H1 (cell line): ENCODE results near the gene PBX3. TPM values are rescaled to one million over a fixed set of nuclear protein-coding genes. Genes with fewer than 3 reads are reported as not detected.

Experiments
- CTCF ChIA-PET: fragments of 300-600 bp; sonication (Branson Sonifier 250); formaldehyde crosslinking; loops from one replicate; lab custom pipeline; 2021; ENCODE audit not compliant: partially characterized antibody; lab: Charles Lee
- POLR2A ChIA-PET: fragments of 300-600 bp; sonication (Branson Sonifier 250); formaldehyde crosslinking; loops from one replicate; lab custom pipeline; 2021; ENCODE audit warnings: inconsistent platforms; ENCODE audit not compliant: partially characterized antibody; lab: Charles Lee
- DNase-seq, 2 experiments: peaks; one replicate each; pipeline versions ENCODE4 v3.0.0 to v3.0.0-alpha.2; 2010 to 2022; ENCODE audit warnings: low spot score in 2 of 2, low read depth in 1 of 2, mixed read lengths in 1 of 2
- FAIRE-seq: peaks from 2 replicates; lab custom pipeline; 2011; peaks lifted over from hg19 to GRCh38; lab: Jason Lieb, UNC
- H2AFZ ChIP-seq: 2 replicates; pipeline ENCODE4 v1.8.1; 2012; ENCODE audit warnings: low read length, inconsistent platforms
- H2AK5ac ChIP-seq: 2 replicates; pipeline ENCODE4 v1.6.1; 2013; ENCODE audit warnings: low read depth, low read length
- H2BK120ac ChIP-seq: replicated peaks from 2 replicates; pipeline ENCODE3; 2013; ENCODE audit warnings: low read depth, low read length, inconsistent platforms
- H2BK12ac ChIP-seq: 2 replicates; pipeline ENCODE4 v1.6.1; 2013; ENCODE audit warnings: low read depth, low read length
- H2BK15ac ChIP-seq: 2 replicates; pipeline ENCODE4 v1.6.1; 2013; ENCODE audit warnings: low read length
- H2BK20ac ChIP-seq: 2 replicates; pipeline ENCODE4 v1.6.1; 2013; ENCODE audit warnings: low read length
- H2BK5ac ChIP-seq: 2 replicates; pipeline ENCODE4 v1.6.1; 2013; ENCODE audit warnings: low read depth, low read length
- H3K14ac ChIP-seq: 2 replicates; pipeline ENCODE4 v1.6.1; 2013; ENCODE audit warnings: inconsistent platforms; ENCODE audit not compliant: insufficient read length
- H3K18ac ChIP-seq: 2 replicates; pipeline ENCODE4 v1.6.1; 2013; ENCODE audit warnings: low read length; ENCODE audit errors: extremely low read depth
- H3K23ac ChIP-seq: 2 replicates; pipeline ENCODE4 v1.6.1; 2013; ENCODE audit warnings: inconsistent platforms; ENCODE audit not compliant: insufficient read length
- H3K23me2 ChIP-seq: 2 replicates; pipeline ENCODE4 v1.6.1; 2013; ENCODE audit warnings: low read depth, low read length
- H3K27ac ChIP-seq: 2 replicates; pipeline ENCODE4 v1.6.1; 2011; ENCODE audit warnings: low read depth, low read length, inconsistent platforms
- H3K27me3 ChIP-seq, 4 experiments: replicated peaks in 1 of 4; 1 replicate in 1 of 4; 2 replicates in 3 of 4; pipeline versions ENCODE4 v1.6.1 to v1.8.1; 2011 to 2013; ENCODE audit warnings: low read length in 3 of 4, mild to moderate bottlenecking in 3 of 4, inconsistent platforms in 2 of 4, mixed read lengths in 2 of 4, moderate library complexity in 1 of 4; ENCODE audit not compliant: control insufficient read depth in 3 of 4, insufficient read depth in 3 of 4; ENCODE audit errors: extremely low read depth in 1 of 4
- H3K36me3 ChIP-seq, 4 experiments: 2 replicates each; pipeline versions ENCODE4 v1.6.1 to v1.8.1; 2011 to 2013; ENCODE audit warnings: mild to moderate bottlenecking in 4 of 4, low read length in 3 of 4, moderate library complexity in 2 of 4, control low read depth in 1 of 4, inconsistent platforms in 1 of 4; ENCODE audit not compliant: insufficient read depth in 4 of 4, control insufficient read depth in 2 of 4
- H3K4ac ChIP-seq: replicated peaks from 2 replicates; pipeline ENCODE3; 2013; ENCODE audit warnings: low read length, low read depth, mixed read lengths, inconsistent platforms; ENCODE audit not compliant: insufficient read length
- H3K4me1 ChIP-seq, 4 experiments: replicated peaks in 1 of 4; 1 replicate in 1 of 4; 2 replicates in 3 of 4; pipeline versions ENCODE4 v1.6.1 to v1.8.1; 2011 to 2013; ENCODE audit warnings: low read length in 3 of 4, inconsistent platforms in 2 of 4, mixed read lengths in 1 of 4; ENCODE audit not compliant: insufficient read depth in 4 of 4, control insufficient read depth in 3 of 4
- H3K4me2 ChIP-seq, 2 experiments: 2 replicates each; pipeline versions ENCODE4 v1.6.1 to v1.8.1; 2011 to 2013; ENCODE audit warnings: low read depth in 2 of 2, low read length in 2 of 2, control low read depth in 1 of 2, inconsistent platforms in 1 of 2, mild to moderate bottlenecking in 1 of 2; ENCODE audit not compliant: insufficient read depth in 1 of 2
- H3K4me3 ChIP-seq, 4 experiments: fragments of 200-600, 300-600 bp in 1 of 4; sonication (generic), shearing (Covaris generic), sonication (Bioruptor Twin) in 1 of 4; 2 replicates each; pipeline versions ENCODE4 v1.5.1 to v1.8.1; 2011 to 2016; ENCODE audit warnings: low read length in 4 of 4, low read depth in 3 of 4, control low read depth in 2 of 4, inconsistent platforms in 2 of 4, mild to moderate bottlenecking in 2 of 4, mixed read lengths in 1 of 4, moderate library complexity in 1 of 4; ENCODE audit not compliant: insufficient read depth in 2 of 4; ENCODE audit errors: extremely low read depth in 1 of 4
- H3K56ac ChIP-seq: replicated peaks from 2 replicates; pipeline ENCODE3; 2013; ENCODE audit warnings: low read depth, mild to moderate bottlenecking, mixed read lengths, low read length, inconsistent platforms; ENCODE audit not compliant: insufficient read length
- H3K79me1 ChIP-seq: 2 replicates; pipeline ENCODE4 v1.6.1; 2013; ENCODE audit warnings: low read depth, low read length, control low read depth
- H3K79me2 ChIP-seq, 2 experiments: 2 replicates each; pipeline versions ENCODE4 v1.6.1 to v1.8.1; 2012 to 2013; ENCODE audit warnings: low read length in 2 of 2, mild to moderate bottlenecking in 2 of 2, inconsistent platforms in 1 of 2; ENCODE audit not compliant: insufficient read depth in 2 of 2, control insufficient read depth in 1 of 2
- H3K9ac ChIP-seq, 4 experiments: replicated peaks in 1 of 4; 1 replicate in 1 of 4; 2 replicates in 3 of 4; pipeline versions ENCODE4 v1.6.1 to v1.8.1; 2011 to 2013; ENCODE audit warnings: low read depth in 3 of 4, low read length in 3 of 4, control low read depth in 2 of 4, mild to moderate bottlenecking in 2 of 4, moderate library complexity in 2 of 4, inconsistent platforms in 1 of 4; ENCODE audit errors: extremely low read depth in 1 of 4
- H3K9me3 ChIP-seq, 2 experiments: 2 replicates each; pipeline versions ENCODE4 v1.6.1 to v1.8.1; 2012 to 2013; ENCODE audit warnings: mild to moderate bottlenecking in 2 of 2, moderate library complexity in 2 of 2, control low read depth in 1 of 2, inconsistent platforms in 1 of 2, low read depth in 1 of 2, low read length in 1 of 2, mixed read lengths in 1 of 2; ENCODE audit not compliant: insufficient read depth in 2 of 2
- H4K20me1 ChIP-seq, 2 experiments: replicated peaks in 1 of 2; 2 replicates each; pipeline versions ENCODE3 to v1.8.1; 2011 to 2013; ENCODE audit warnings: inconsistent platforms in 2 of 2, low read length in 2 of 2, mild to moderate bottlenecking in 1 of 2; ENCODE audit not compliant: insufficient read depth in 2 of 2, control insufficient read depth in 1 of 2
- H4K5ac ChIP-seq: 2 replicates; pipeline ENCODE4 v1.6.1; 2013; ENCODE audit warnings: low read length, low read depth, mixed read lengths, inconsistent platforms; ENCODE audit not compliant: insufficient read length
- H4K8ac ChIP-seq: 2 replicates; pipeline ENCODE4 v1.8.0; 2013; ENCODE audit warnings: mild to moderate bottlenecking, moderate library complexity, low read length, inconsistent platforms; ENCODE audit not compliant: insufficient read depth; ENCODE audit errors: extremely low read depth
- H4K91ac ChIP-seq: replicated peaks from 2 replicates; pipeline ENCODE3; 2013; ENCODE audit warnings: low read length, mixed read lengths, inconsistent platforms; ENCODE audit not compliant: insufficient read length
- ASH2L ChIP-seq: fragments of 200-600, 300-600 bp; sonication (generic); IDR thresholded peaks from one replicate; pipeline ENCODE4 v1.7.1; 2017; ENCODE audit warnings: low read length
- BRCA1 ChIP-seq: IDR thresholded peaks from 2 replicates; pipeline ENCODE4 v1.6.1; 2012; ENCODE audit warnings: low read depth, low read length, improper control_type of control experiment
- CHD1 ChIP-seq: IDR thresholded peaks from 2 replicates; pipeline ENCODE4 v1.6.1; 2012; ENCODE audit warnings: low read depth, low read length, improper control_type of control experiment
- CTBP2 ChIP-seq: IDR thresholded peaks from 2 replicates; pipeline ENCODE4 v1.7.0; 2011; ENCODE audit warnings: borderline replicate concordance, mild to moderate bottlenecking, moderate library complexity, mixed read lengths, low read length; ENCODE audit not compliant: insufficient read depth, insufficient read length
- HDAC2 ChIP-seq, 2 experiments: fragments of 300-600 bp in 1 of 2; sonication (generic) in 1 of 2; IDR thresholded peaks; 2 replicates each; pipeline ENCODE4 v1.6.1; 2011 to 2012; ENCODE audit warnings: low read depth in 2 of 2, low read length in 2 of 2, mild to moderate bottlenecking in 2 of 2, moderate library complexity in 2 of 2, borderline replicate concordance in 1 of 2, inconsistent platforms in 1 of 2
- HDAC6 ChIP-seq: IDR thresholded peaks from one replicate; pipeline ENCODE4 v1.7.1; 2012; ENCODE audit warnings: low read depth, mild to moderate bottlenecking, inconsistent platforms, low read length, moderate library complexity
- JUND ChIP-seq: IDR thresholded peaks from 2 replicates; pipeline ENCODE4 v1.6.1; 2011; ENCODE audit warnings: mild to moderate bottlenecking, improper control_type of control experiment, low read length
- RNF2 ChIP-seq: fragments of 200-900, 300-1000 bp; sonication (generic); IDR thresholded peaks from 2 replicates; pipeline ENCODE4 v1.7.1; 2016; ENCODE audit warnings: borderline replicate concordance, low read depth, mild to moderate bottlenecking, antibody characterized with exemption, low read length; ENCODE audit not compliant: poor library complexity, severe bottlenecking; ENCODE audit errors: missing control alignments
- SP1 ChIP-seq: IDR thresholded peaks from 2 replicates; pipeline ENCODE4 v1.6.1; 2011; ENCODE audit warnings: low read depth, low read length
- TCF12 ChIP-seq: IDR thresholded peaks from 2 replicates; pipeline ENCODE4 v1.6.1; 2011; ENCODE audit warnings: low read depth, mild to moderate bottlenecking, low read length
- WGBS, 2 experiments: shearing (Covaris generic) in 1 of 2; methylation state at CpG; one replicate each; pipeline versions ENCODE4 v1.1.6 to v1.1.7; 2013 to 2015; ENCODE audit warnings: low lambda C conversion rate in 2 of 2, mixed read lengths in 2 of 2, inconsistent platforms in 1 of 2, low coverage in 1 of 2, missing lambda C conversion rate in 1 of 2; ENCODE audit not compliant: insufficient replicate concordance in 2 of 2, insufficient coverage in 1 of 2, insufficient read length in 1 of 2; ENCODE audit errors: extremely low coverage in 1 of 2, missing lambda C conversion rate in 1 of 2; 5-methylcytosine and 5-hydroxymethylcytosine counted together
- polyA plus RNA-seq, 7 experiments: library from polyadenylated mRNA; depleted of rRNA in 3 of 7; stranded (reverse) in 5 of 7; unstranded in 2 of 7; fragments of >200 nt in 5 of 7; fragments of 200-250 nt in 2 of 7; gene quantifications; 1 replicate in 5 of 7; 2 replicates in 1 of 7; 4 replicates in 1 of 7; pipeline versions ENCODE4 v1.2.1 to v1.2.3, GENCODE V29; 2011 to 2013; ENCODE audit warnings: missing spikeins in 2 of 7, mixed read lengths in 2 of 7
- total RNA-seq: library from RNA; stranded (reverse); fragmentation: NEBNext Ultra II Directional; extraction: Animal tissue kit (Norgen Biotek cat#: 25700); gene quantifications from 2 replicates; pipeline ENCODE4 v1.2.1, GENCODE V29; 2021

The PBX3 gene
- total and polyA plus RNA-seq, 2 of the 8 experiments (the other 6 are each of a cell fraction or from before 2014, with no cell fraction given): 22.7 to 44.3 TPM

GRCh38 chr9:125997196-125997823 lies 250.1 kb downstream of the PBX3 start:
- ChIA-PET CTCF (interaction anchor here (0.5 kb wide), 2 partner anchors 131 to 276 kb away, joined by 3 to 6 read pairs; no protein-coding TSS in a partner anchor), POLR2A (interaction anchor here (1.0 kb wide), 1 partner anchor 37 kb away, joined by 3 read pairs; no protein-coding TSS in a partner anchor)
- whole genome bisulfite sequencing, 2 experiments: 81% methylated on average over 17 of the region's 17 CpGs; no CpG with 5 or more reads in 1 of the 2 experiments
- FAIRE-seq (no peak), DNase-seq (no peak)
- Histone ChIP-seq H3K27me3 (no peaks in the 10 kb centered on the region), H4K91ac (no peak overlapping the region), H2BK5ac (no peak overlapping the region), H3K23me2 (no peaks in the 10 kb centered on the region), H4K8ac (no peak overlapping the region), H3K4me2 (no peak overlapping the region), H3K56ac (no peak overlapping the region), H3K36me3 (no peaks in the 10 kb centered on the region), H3K9me3 (no peaks in the 10 kb centered on the region), H2BK120ac (no peak overlapping the region), H3K4me1 (peaks cover 0 to 7% (median 0%) of the 10 kb centered on the region in 4 experiments; a peak in 2 of 7 replicates), H4K5ac (no peak overlapping the region), H2AFZ (no peak overlapping the region), H3K27ac (no peak overlapping the region), H2BK20ac (no peak overlapping the region), H3K23ac (no peak overlapping the region), H3K4ac (no peak overlapping the region), H2AK5ac (no peak overlapping the region), H3K79me2 (no peaks in the 10 kb centered on the region), H2BK15ac (no peak overlapping the region), H2BK12ac (no peak overlapping the region), H3K9ac (no peak overlapping the region), H3K14ac (no peak overlapping the region), H4K20me1 (no peaks in the 10 kb centered on the region), H3K4me3 (no peak overlapping the region), H3K18ac (no peak overlapping the region; the same call in 1 of the 2 replicates), H3K79me1 (no peaks in the 10 kb centered on the region)
- TF ChIP-seq JUND (no peak), CHD1 (no peak), RNF2 (no peak), CTBP2 (no peak), BRCA1 (no peak), HDAC2 (IDR thresholded peaks at IDR 0.05; ENCODE audit: borderline replicate concordance in 1 of 2, low read depth in 2 of 2, low read length in 2 of 2) (no peak), TCF12 (no peak), HDAC6 (no peak), SP1 (no peak), ASH2L (no peak)
